HepG2 (cell line): ENCODE measurements around the gene COL5A2.

Experiments used
- EZH2 ChIP-seq: conservative IDR thresholded peaks from 2 replicates; pipeline ENCODE4 v1.6.1; 2012; ENCODE audit warnings: mild to moderate bottlenecking, low read depth, low read length, moderate library complexity
- GABPB1 ChIP-seq: IDR thresholded peaks from 2 replicates; pipeline ENCODE4 v1.6.1; 2016; ENCODE audit warnings: mild to moderate bottlenecking, missing genetic modification reagents, moderate library complexity, missing compliant biosample characterization
- ISL2 ChIP-seq: sonication (generic); formaldehyde crosslinking; IDR thresholded peaks from 2 replicates; pipeline ENCODE4 v1.5.0; 2020; ENCODE audit warnings: missing genetic modification reagents
- NR1H2 ChIP-seq: sonication (generic); formaldehyde crosslinking; IDR thresholded peaks from 2 replicates; pipeline ENCODE4 v1.8.1; 2022; ENCODE audit warnings: low read depth, missing genetic modification reagents, borderline replicate concordance
- POLR2A ChIP-seq, 2 experiments: IDR thresholded peaks; 2 replicates each; pipeline ENCODE4 v1.6.1; 2011; ENCODE audit warnings: low read depth in 2 of 2, low read length in 2 of 2, mild to moderate bottlenecking in 1 of 2, moderate library complexity in 1 of 2; ENCODE audit not compliant: insufficient read depth in 1 of 2
- PTBP1 ChIP-seq: fragments of 200-400 bp; formaldehyde crosslinking; IDR thresholded peaks from 2 replicates; pipeline ENCODE4 v1.6.1; 2018; ENCODE audit warnings: low read length, low read depth; ENCODE audit not compliant: poor library complexity, severe bottlenecking
- THAP11 ChIP-seq: IDR thresholded peaks from 2 replicates; pipeline ENCODE4 v1.6.1; 2016; ENCODE audit warnings: missing biosample characterization, missing genetic modification reagents
- ZC3H4 ChIP-seq: sonication (generic); formaldehyde crosslinking; IDR thresholded peaks from 2 replicates; pipeline ENCODE4 v1.4.0; 2020; ENCODE audit warnings: missing genetic modification reagents, borderline replicate concordance
- ZNF556 ChIP-seq: sonication (generic); formaldehyde crosslinking; IDR thresholded peaks from 2 replicates; pipeline ENCODE4 v1.4.0; 2020; ENCODE audit warnings: mild to moderate bottlenecking, missing genetic modification reagents, borderline replicate concordance
- TF ChIP-seq, protein P1 (sequence below): sonication (generic); formaldehyde crosslinking; IDR thresholded peaks from 2 replicates; pipeline ENCODE4 v1.9.0; 2022; ENCODE audit warnings: missing genetic modification reagents, mild to moderate bottlenecking, borderline replicate concordance
- TF ChIP-seq, protein P2 (sequence below): sonication (generic); formaldehyde crosslinking; IDR thresholded peaks from 2 replicates; pipeline ENCODE4 v1.4.0; 2020; ENCODE audit warnings: missing genetic modification reagents
- TF ChIP-seq, protein P3 (sequence below): sonication (generic); formaldehyde crosslinking; IDR thresholded peaks from 2 replicates; pipeline ENCODE4 v1.8.1; 2023; ENCODE audit warnings: mild to moderate bottlenecking, inconsistent platforms, moderate library complexity, missing genetic modification reagents, borderline replicate concordance

DNA sequence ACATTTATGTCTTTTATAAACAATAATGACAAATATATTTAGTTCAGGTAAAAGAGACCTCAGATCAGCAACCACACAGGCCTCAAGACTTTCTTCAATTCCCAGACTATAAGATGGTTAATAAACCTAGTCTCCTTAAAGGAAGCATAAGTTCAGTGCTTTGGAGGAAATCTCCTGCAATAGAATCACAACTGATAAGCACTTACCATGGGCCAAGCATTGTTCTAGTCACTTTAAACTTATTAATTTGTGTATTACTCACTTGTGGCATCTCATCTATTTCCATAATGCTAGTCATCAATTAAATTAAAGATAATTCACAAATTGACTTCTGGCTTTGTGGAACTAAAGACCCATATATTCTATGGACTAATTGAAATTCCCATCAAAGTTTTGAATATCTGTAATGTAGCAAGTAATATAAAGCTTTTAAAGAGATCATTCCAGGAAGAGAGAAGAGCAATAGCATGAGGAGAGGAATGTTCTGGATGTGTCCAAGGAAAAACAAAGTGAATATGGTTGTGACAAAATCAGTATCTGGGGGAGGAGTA, 163.2 kb downstream of the COL5A2 start:
- no peak for TF ChIP-seq THAP11 (CRISPR knock-in tag)
- TF ChIP-seq, protein P1, sequence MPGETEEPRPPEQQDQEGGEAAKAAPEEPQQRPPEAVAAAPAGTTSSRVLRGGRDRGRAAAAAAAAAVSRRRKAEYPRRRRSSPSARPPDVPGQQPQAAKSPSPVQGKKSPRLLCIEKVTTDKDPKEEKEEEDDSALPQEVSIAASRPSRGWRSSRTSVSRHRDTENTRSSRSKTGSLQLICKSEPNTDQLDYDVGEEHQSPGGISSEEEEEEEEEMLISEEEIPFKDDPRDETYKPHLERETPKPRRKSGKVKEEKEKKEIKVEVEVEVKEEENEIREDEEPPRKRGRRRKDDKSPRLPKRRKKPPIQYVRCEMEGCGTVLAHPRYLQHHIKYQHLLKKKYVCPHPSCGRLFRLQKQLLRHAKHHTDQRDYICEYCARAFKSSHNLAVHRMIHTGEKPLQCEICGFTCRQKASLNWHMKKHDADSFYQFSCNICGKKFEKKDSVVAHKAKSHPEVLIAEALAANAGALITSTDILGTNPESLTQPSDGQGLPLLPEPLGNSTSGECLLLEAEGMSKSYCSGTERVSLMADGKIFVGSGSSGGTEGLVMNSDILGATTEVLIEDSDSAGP = no peak
- no peak for TF ChIP-seq POLR2A (IDR thresholded peaks at IDR 0.05; ENCODE audit: insufficient read depth in 1 of 2, low read depth in 2 of 2, low read length in 2 of 2)
- TF ChIP-seq GABPB1 (CRISPR knock-in tag) = no peak
- no peak for TF ChIP-seq PTBP1
- no peak for TF ChIP-seq ZNF556 (CRISPR knock-in tag)
- no peak for TF ChIP-seq EZH2
- no peak for TF ChIP-seq ZC3H4 (CRISPR knock-in tag)
- TF ChIP-seq, protein P2, sequence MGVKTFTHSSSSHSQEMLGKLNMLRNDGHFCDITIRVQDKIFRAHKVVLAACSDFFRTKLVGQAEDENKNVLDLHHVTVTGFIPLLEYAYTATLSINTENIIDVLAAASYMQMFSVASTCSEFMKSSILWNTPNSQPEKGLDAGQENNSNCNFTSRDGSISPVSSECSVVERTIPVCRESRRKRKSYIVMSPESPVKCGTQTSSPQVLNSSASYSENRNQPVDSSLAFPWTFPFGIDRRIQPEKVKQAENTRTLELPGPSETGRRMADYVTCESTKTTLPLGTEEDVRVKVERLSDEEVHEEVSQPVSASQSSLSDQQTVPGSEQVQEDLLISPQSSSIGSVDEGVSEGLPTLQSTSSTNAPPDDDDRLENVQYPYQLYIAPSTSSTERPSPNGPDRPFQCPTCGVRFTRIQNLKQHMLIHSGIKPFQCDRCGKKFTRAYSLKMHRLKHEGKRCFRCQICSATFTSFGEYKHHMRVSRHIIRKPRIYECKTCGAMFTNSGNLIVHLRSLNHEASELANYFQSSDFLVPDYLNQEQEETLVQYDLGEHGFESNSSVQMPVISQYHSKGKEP (CRISPR knock-in tag) = no peak
- no peak for TF ChIP-seq NR1H2
- TF ChIP-seq, protein P3, sequence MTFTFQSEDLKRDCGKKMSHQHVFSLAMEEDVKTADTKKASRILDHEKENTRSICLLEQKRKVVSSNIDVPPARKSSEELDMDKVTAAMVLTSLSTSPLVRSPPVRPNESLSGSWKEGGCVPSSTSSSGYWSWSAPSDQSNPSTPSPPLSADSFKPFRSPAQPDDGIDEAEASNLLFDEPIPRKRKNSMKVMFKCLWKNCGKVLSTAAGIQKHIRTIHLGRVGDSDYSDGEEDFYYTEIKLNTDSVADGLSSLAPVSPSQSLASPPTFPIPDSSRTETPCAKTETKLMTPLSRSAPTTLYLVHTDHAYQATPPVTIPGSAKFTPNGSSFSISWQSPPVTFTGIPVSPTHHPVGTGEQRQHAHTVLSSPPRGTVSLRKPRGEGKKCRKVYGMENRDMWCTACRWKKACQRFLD (CRISPR knock-in tag) = no peak
- TF ChIP-seq ISL2 (CRISPR knock-in tag) = no peak
